SK-MEL-5 (cell line): ENCODE results near the gene LHB. TPM values are rescaled to one million over a fixed set of nuclear protein-coding genes. Genes with fewer than 3 reads are reported as not detected.
"Not testable (repeated sequence)": the region's sequence is repeated elsewhere in the genome, so short reads cannot be mapped to it uniquely, and the experiment has no call there.

Experiments used
- DNase-seq: peaks from one replicate; pipeline ENCODE4 v3.0.0-alpha.2; 2016; ENCODE audit warnings: low read depth, low spot score
- in situ Hi-C: cut with HindIII; loops from 2 replicates; pipeline ENCODE4 v1.10.0; 2016; ENCODE audit warnings: low sequenced_read_pairs, high pct_unique_total_duplicates, low pct_unique_long_range_greater_than_20kb
- total RNA-seq: library from RNA; depleted of rRNA; stranded (reverse); fragments of >200 nt; shearing (Covaris generic); gene quantifications from 2 replicates; pipeline ENCODE4 v1.2.3, GENCODE V29; 2014

Gene LHB
- total RNA-seq, 1 experiment from 2014 or later = not detected

DNA sequence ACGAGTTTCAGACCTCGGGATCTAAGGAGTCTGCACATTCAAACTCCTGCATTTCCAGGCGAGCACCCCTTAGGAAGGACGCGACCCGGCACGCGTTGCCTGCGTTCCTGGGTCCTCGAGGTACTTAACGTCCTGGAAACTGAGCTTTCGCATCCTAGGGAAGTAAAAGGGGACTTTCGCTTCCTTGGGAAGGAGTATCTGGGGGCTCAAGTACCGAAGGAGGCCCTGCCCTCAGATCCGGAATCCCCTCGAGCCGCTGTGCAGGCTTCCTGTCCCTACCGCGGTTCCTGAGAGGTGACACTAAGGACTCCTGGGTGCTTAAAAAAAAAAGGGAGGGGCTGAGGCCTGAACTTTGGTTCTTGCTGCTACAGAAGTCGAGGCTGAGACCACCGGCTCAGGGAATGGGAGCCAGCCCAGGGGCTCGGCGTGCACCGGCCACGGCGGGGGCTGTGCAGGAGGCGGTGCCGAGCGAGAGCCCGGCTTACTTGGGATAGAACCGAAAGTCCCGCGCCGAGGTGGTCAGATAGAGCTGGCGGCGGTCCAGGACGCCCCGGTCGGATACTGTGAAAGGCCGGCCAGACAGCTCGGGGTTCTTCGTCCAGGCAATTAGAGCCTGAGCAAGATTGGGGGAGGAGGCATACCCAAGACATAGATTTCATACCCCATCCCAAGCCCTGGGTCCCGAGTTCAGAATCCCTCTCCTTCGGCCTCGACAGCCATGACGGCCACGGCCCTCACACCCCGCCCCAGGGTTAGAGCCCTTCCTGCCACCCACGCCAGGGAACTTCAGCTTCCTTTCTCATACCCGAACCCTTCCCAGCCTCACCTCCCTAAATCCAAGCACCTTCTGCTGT, 1.7 kb upstream of the LHB start:
- not testable (repeated sequence) for DNase-seq

DNA sequence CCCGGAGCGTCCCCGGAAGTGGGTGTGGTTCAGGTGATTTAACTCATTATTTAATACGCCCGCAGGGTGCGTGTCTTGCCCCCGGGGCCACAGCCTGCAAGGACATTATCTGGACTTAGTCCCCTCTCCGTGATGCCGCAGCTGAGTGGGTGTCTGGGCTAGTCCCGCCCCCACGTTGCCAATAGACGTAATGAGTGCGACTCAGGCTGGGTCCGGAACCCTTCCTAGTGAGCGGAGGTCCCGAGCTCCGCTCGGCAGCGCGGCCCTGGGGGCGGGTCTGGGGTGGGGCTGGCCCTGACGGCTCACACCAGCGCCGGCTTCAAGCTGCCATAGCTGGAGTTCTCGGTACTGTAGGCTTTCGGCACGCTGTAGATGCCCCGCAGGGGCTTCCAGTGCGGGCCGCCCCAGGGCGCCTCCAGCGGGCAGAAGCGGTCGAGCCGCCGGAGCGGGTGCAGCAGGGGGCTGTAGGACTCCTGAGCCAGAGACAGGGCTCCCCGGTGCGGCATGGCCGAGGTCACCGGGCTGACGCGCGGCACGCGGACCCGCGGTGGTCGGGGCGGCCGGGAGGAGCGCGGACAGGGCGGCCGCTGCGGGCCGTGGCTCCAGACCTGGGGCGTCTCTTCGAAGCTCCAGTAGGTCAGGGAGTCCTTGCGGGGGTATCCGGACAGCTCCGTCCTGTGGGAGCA, 918 bp upstream of the LHB start:
- in situ Hi-C loops = no loop called here
- DNase-seq = peak; percentile 40

More for the DNA sequence above, 1.7 kb upstream of the LHB start:
- in situ Hi-C loops = not testable (repeated sequence)

DNA sequence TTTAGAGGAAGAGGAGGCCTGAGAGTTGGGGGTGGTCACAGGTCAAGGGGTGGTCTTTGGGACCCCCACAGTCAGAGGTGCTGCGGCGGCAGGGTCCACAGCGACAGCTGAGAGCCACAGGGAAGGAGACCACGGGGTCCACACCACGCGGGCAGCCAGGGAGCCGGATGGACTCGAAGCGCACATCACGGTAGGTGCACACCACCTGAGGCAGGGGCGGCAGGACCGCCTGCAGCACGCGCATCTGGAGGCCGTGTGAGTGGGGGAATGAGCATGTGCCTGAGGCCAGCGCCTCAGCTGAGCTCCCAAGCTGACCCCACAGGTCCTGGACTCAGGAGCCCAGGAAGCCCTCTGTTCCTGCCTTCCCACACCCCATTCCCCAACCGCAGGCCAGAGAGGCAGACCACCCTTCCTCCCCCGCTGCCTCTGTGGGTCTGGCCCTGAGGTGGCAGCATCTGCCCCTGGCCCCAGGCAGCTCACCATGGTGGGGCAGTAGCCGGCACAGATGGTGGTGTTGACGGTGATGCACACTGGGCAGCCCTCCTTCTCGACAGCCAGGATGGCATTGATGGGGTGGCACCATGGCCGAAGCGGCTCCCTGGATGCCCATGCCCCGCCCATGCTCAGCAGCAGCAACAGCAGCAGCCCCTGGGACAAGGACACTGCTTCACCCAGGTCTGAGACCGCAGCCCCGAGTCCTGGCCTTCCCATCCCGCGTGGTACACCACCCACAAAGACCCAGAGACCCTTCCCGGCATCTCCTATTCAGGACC, 638 bp downstream of the LHB start:
- DNase-seq = no peak
- in situ Hi-C loops = no loop called here

DNA sequence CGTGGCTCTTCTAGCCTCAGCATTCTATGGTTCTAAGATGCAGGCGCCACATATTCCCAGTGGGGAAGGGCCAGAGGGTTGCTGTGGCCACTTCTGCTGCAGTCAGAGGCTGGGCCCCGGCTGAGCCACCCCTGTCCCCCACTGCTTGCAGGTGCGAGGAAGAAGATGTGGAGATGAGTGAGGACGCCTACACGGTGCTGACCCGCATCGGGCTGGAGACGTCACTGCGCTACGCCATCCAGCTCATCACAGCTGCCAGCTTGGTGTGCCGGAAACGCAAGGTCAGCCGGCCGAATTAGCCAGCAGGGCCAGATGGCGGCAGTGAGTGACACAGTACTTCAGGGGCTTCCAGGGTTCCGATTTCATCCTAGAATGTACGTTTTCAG, 2.0 kb downstream of the LHB start:
- in situ Hi-C loops = no loop called here

DNA sequence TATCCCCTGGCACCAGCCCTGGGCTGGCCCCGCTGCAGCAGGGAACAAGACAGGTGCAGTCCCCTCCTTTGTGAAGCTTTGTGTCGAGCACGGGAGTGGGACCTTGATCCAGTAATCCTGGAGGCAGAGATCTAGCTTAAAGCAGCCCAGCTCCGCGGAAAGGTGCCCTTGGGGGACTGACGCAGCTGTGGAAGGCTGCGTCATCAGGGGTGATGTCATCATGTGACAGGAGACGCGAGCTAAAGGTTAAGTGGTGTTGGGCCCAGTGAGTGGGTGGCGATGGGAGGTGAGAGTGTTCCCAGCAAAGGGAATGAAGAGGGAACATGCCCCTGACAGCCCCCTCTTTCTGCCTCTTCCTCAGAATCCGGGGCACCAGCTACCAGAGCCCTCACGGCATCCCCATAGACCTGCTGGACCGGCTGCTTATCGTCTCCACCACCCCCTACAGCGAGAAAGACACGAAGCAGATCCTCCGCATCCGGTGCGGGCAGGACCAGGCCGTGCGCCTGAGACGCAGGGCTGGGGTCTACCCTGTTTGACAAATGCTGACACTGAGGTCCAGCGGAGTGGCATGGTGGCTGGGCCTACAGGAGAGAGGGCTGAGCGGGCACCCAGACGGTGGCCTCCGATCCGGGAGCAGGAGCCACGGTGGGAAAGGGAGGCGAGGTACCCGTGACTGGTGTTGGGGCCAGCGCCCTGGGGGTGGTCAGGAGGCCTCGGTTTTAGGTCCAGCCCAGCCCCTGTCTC, 2.6 kb downstream of the LHB start:
- in situ Hi-C loops = no loop called here

More for the DNA sequence above, 2.0 kb downstream of the LHB start:
- DNase-seq = no peak

DNA sequence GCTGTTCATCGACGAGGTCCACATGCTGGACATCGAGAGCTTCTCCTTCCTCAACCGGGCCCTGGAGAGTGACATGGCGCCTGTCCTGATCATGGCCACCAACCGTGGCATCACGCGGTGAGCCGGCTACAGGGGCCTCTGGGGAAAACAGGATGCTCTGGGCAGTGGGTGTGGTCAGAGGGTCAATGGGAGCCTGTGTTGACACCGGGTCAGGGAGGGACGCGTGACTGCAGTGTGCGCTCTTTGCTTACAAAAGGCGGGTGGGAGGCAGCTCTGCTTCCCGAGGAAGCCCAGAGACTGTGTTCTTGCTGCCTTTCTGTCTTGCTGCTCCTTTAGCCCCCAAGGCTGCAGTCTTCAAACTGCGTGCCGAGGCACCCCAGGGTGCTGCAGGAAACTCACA, 5.7 kb downstream of the LHB start:
- in situ Hi-C loops = no loop called here

More for the DNA sequence above, 2.6 kb downstream of the LHB start:
- peak; percentile 65 for DNase-seq

DNA sequence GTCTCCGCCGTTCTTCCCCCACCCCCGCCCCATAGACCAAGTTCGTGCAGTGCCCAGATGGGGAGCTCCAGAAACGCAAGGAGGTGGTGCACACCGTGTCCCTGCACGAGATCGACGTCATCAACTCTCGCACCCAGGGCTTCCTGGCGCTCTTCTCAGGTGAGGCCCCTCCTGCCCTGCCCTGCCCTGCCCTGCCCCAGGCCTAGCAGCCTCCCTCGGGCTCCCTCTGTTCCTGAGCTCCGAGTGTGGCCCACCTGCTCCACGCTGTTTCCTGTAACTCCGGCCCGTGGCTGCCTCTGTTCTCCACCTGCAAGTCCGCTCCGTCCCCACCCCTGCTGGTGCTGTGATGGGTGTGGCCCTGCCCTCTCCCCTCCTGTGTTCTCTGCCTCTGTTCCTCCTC, 6.4 kb downstream of the LHB start:
- DNase-seq = no peak
- in situ Hi-C loops = no loop called here

More for the DNA sequence above, 5.7 kb downstream of the LHB start:
- peak; percentile 83 for DNase-seq

DNA sequence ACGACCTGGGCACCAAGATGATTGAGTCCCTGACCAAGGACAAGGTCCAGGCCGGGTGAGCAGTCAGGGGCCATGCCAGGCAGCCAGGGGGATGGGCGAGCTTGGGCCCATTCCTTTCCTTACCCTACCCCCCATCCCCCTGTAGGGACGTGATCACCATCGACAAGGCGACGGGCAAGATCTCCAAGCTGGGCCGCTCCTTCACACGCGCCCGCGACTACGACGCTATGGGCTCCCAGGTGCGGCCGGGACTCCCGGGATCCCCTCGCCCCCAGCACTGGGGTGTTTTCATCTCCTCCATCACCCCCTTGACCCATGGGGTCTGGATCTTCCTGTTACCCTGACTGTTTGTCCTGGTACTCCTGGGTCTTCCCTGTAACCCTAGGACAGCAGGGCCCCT, 7.1 kb downstream of the LHB start:
- in situ Hi-C loops = no loop called here
- DNase-seq = no peak

DNA sequence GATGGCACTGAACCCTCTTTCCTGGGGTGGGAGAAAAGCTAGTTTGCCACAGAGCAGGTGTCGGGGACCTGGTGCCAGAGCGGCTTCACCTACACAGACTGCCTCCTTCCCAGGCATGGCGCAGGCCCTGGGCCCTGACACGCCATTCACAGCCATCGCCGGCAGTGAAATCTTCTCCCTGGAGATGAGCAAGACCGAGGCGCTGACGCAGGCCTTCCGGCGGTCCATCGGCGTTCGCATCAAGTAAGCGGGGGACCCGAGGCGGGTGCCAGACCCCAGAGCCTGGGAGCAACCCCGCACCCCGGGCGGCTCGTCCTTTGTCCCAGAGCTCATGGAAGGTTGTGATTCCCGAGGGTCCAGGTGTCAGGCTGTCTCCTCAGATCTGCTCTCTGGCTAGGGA, 10.0 kb downstream of the LHB start:
- DNase-seq = no peak
- in situ Hi-C loops = no loop called here

DNA sequence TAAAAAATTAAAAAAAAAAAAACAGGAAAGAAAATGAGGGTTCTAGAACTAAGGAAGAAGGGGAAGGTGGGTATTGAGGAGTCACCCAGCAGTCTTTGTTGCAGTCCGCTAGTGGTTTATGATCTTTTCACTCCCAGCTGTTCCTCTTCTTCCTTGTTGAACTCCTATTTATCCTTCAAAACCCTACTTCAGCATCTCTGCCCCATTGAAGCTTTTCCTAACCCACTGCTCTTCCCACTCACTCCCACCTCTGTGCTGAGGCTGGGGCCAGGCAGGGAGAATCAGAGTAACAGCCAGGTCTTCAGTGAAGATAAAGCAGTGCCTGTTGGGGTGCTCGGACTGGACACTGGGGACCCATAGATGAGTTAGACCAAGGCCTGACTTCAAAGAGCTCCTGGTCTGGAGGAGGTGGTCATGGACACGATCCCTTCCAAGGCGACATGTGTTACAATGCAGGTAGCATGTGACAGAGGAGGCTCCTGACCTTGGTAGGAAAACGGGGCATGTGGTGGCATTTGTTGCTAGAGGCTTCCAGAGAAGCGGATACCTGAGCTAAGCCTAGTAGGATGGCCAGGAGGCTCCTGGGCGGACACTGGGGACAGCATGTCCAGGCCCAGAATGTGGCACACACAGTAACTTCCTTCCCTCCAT, 11.8 kb downstream of the LHB start:
- DNase-seq = no peak
- in situ Hi-C loops = no loop called here

DNA sequence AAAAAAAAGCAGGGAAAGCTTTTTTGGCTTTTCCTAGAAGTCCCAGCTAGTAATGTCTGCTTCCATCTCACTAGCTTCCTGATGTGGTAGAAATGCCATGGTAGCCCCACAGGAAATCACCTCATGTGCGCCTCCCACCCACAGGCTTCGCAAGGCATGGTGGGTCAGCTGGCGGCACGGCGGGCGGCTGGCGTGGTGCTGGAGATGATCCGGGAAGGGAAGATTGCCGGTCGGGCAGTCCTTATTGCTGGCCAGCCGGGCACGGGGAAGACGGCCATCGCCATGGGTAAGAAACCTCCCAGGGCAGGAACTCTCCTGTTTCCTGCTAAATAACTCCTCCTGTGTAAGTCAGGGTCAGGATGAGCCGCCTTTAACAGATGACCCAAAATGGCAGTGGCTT, 12.8 kb downstream of the LHB start:
- in situ Hi-C loops = no loop called here
- DNase-seq = no peak

DNA sequence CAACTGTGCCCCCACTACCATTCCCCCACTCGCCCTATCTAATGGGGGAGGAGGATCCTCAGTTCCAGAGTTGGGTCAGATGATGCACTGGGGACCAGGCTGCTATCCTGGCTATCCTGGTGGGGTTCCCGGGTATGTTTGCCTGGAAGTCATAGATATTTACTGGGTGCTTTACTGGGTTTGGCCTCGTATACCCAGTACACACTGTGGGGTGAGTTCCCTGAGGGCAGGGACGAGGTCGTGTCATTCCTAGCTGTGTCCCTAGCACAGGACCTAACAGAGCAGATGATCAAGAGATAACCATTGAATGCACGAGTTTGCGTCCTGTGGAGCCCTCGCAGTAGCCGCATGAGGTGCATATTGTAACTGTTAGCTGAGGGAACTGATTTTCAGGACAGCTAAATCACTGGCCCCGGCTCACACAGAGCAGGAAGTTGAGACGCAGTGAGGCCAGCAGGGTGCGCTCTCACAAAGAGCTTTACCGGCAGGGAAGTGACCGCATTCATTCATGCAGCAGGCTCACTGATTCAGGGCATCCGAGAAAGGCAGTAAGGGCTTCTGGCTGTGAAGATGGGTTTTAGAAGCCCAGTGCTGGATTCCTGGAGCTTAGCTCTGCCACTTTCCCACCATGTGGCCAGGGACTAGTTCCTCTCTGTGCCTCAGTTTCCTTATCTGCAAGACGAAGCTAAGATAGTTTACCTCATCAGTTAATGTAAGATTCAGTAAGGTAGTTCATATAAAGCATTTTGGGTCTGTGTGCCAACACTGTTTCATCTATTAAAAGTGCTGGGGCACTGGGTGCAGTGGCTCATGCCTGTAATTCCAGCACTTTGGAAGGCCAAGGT, 17.2 kb downstream of the LHB start:
- DNase-seq = peak; percentile 82
- in situ Hi-C loops = no loop called here

DNA sequence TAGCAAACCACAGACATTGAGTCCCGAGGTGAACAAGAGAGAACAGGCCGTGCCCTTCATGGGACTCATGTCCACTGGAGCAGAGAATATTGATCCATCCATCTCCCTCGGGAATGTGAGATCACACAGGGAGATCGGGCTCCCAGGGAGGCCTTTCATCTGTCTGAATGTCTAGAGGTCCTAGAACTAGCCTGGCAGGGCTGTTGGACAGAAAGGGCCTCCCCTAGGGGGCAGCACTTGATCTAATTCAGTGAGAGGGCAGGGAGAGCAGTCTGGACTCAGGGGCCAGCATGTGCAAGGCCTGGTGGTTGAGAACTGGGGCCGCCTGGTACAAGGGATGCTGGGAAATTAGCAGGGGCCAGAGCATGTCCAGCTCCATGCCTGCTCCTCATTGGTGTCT, 18.9 kb downstream of the LHB start:
- DNase-seq = peak; percentile 90
- in situ Hi-C loops = no loop called here

DNA sequence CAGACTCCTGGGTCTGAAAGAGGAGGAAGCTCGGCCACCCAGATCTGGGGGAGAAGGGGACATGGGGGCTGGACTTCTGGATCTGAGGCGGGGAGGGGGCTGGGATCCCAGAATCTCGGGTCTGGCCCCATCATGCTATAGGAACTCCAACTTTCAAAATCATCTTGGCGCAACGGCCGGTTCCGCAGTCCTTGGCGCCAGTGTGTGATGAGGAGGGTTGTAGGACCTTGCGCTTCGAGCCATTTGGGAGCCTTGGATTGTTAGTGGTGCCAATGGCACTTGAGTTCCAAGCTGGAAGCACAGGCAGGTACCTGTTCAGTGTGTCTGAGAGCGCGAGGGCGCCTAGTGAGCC, 22.9 kb downstream of the LHB start:
- no peak for DNase-seq

DNA sequence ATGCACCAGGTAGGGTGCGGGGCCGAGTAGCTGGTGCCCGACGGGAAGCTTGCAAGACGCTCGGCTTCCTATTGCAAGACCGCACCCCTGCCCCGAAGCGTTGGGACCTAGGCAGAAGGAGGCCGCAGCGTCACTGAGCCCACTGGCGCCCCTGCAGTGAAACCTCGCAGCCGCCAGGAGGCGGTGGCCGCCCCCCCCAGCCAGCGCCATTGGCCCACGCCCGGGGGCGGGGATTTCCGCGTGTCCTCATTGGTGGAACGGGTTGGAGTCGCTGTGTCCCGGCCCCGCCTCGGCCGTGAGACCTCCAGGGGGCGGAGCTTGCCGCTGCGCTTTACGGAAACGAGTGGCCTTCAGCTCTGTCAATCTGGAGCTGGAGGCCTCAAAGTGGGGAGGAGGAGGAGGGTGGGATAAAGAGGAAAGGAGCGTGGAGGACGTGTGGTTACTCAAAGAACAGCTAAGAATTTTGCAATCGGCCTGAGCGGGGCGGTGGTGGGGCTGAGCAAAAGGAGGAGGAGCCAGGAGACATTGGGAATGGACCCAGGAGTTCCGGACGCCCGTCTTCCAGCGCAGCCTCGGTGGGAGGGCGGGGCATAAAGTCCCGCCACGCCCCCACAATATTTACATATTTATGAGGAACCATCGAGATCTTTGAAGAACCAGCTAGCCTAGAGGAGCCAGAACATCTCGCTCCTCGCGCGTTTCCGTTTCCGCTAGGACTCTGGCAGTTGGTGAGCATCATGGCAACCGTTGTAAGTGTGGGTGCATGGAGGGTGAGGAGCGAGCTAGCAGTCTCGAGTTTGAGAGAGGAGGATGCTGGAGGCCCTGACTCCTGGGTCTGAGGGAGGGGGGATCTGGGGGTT, 23.5 kb downstream of the LHB start, which contains the start of the genes GYS1 and RUVBL2:
Gene GYS1, minus strand, starts transcription at position 135 of the 860 bp plus-strand sequence. CDS start 197 bp downstream, outside the sequence.
Gene RUVBL2, plus strand, starts transcription at position 713 of the 860 bp plus-strand sequence. Its CDS starts 25 bp downstream, at position 738.
- in situ Hi-C loops = no loop called here
- DNase-seq = peak; percentile 99

More for the DNA sequence above, 22.9 kb downstream of the LHB start:
- in situ Hi-C loops = no loop called here
